ENCODE measurements around the gene KIRREL1. TPM values are rescaled to one million over a fixed set of nuclear protein-coding genes. Genes with fewer than 3 reads are reported as not detected.

KIRREL1 gene
- total RNA-seq = 80.8 TPM

GRCh38 chr1:157993147-157993917, at the start of gene KIRREL1:
KIRREL1 (plus strand) TSS chr1:157993645; CDS start chr1:157993677, 32 bp downstream.

Other genes with a start within 250 kb of the KIRREL1 start
- gene FCRL2, start 216.5 kb upstream of the KIRREL1 start, total RNA-seq = 0.27 TPM
- 0.44 TPM for gene FCRL1, start 173.5 kb upstream of the KIRREL1 start, total RNA-seq
- gene CD5L, start 151.8 kb upstream of the KIRREL1 start, total RNA-seq = not detected
- gene CD1D, start 187.2 kb downstream of the KIRREL1 start, total RNA-seq = 2.7 TPM

Data from camera-type eye (tissue), 1 donor.